ENCODE data around the gene PSMD13. TPM values are rescaled to one million over a fixed set of nuclear protein-coding genes. Genes with fewer than 3 reads are reported as not detected.

Gene PSMD13
- total RNA-seq, 1 experiment from 2014 or later = 92.7 TPM

DNA sequence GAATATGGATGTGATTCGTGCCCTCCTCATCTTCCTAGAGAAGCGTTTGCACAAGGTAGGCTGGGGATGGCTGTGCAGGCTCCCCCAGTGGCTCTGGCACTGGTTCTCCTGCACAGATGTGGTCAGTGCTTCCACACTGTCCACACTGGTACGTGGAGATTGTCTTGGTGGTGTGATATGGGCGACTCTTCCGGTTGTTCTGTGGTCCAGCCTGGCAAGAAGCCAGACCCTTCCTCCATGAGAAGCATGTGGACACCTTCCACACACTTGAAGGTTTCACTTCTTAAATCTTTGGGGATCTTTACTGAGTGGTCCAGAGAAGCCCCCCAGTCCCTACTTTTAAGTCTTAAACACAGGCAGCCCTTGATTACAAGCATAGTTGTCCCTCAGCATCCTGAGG, 25.5 kb upstream of the PSMD13 start:
- Histone ChIP-seq H3K79me2 (ENCODE audit: low read length) (peaks cover 47% of the 10 kb centered on the region), H3K27me3 (ENCODE audit: low read length) (no peaks in the 10 kb centered on the region), H3K9me3 (ENCODE audit: low read length) (no peaks in the 10 kb centered on the region), H3K27ac (ENCODE audit: low read length) (no peak overlapping the region), H3K36me3 (ENCODE audit: insufficient read depth, low read length) (peaks cover 25% of the 10 kb centered on the region), H2AFZ (ENCODE audit: low read length) (no peak overlapping the region), H3K9me2 (replicated peaks; ENCODE audit: insufficient read depth, low read length) (no peaks in the 10 kb centered on the region), H3K4me1 (ENCODE audit: low read length) (peaks cover 17% of the 10 kb centered on the region), H3K4me2 (ENCODE audit: low read depth, low read length, poor library complexity, severe bottlenecking) (no peak overlapping the region), H4K20me1 (ENCODE audit: insufficient read depth, low read depth, low read length) (peaks cover 20% of the 10 kb centered on the region), H3K4me3 (ENCODE audit: low read length) (no peak overlapping the region), H3K9ac (ENCODE audit: low read length) (no peak overlapping the region)
- no peak for DNase-seq

DNA sequence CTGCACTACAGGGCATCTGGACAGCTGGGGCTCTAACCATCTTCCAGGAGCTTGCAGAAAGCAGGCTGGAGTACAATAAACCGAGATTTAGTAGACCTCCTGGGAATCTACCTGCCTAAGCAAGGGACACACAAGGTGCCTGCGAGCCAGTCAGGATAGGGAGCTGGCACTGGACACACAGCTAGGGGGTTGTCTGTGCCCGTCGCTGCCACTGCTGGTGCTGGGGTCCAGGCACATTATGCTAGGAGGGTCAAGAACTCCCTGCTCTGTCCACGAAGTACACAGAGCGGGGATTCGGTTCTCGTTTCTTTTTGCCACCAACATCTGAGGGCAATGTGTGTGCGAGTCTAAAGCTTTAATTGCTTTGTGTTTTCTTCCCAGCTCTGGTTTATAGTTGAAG, 25.0 kb upstream of the PSMD13 start:
- peaks cover 15% of the 10 kb centered on the region; the same call in 1 of the 2 replicates for H4K20me1 ChIP-seq (ENCODE audit: insufficient read depth, low read depth, low read length)
- peaks cover 43% of the 10 kb centered on the region for H3K79me2 ChIP-seq (ENCODE audit: low read length)
- no peak overlapping the region for H3K4me2 ChIP-seq (ENCODE audit: low read depth, low read length, poor library complexity, severe bottlenecking)
- H3K36me3 ChIP-seq (ENCODE audit: insufficient read depth, low read length) = peaks cover 25% of the 10 kb centered on the region
- H3K27ac ChIP-seq (ENCODE audit: low read length) = no peak overlapping the region
- no peak overlapping the region for H3K9ac ChIP-seq (ENCODE audit: low read length)
- H3K9me3 ChIP-seq (ENCODE audit: low read length) = no peaks in the 10 kb centered on the region
- no peak overlapping the region for H3K4me3 ChIP-seq (ENCODE audit: low read length)
- H3K27me3 ChIP-seq (ENCODE audit: low read length) = no peaks in the 10 kb centered on the region
- H2AFZ ChIP-seq (ENCODE audit: low read length) = no peak overlapping the region
- no peak for DNase-seq
- peaks cover 15% of the 10 kb centered on the region for H3K4me1 ChIP-seq (ENCODE audit: low read length)
- H3K9me2 ChIP-seq (replicated peaks; ENCODE audit: insufficient read depth, low read length) = no peaks in the 10 kb centered on the region

DNA sequence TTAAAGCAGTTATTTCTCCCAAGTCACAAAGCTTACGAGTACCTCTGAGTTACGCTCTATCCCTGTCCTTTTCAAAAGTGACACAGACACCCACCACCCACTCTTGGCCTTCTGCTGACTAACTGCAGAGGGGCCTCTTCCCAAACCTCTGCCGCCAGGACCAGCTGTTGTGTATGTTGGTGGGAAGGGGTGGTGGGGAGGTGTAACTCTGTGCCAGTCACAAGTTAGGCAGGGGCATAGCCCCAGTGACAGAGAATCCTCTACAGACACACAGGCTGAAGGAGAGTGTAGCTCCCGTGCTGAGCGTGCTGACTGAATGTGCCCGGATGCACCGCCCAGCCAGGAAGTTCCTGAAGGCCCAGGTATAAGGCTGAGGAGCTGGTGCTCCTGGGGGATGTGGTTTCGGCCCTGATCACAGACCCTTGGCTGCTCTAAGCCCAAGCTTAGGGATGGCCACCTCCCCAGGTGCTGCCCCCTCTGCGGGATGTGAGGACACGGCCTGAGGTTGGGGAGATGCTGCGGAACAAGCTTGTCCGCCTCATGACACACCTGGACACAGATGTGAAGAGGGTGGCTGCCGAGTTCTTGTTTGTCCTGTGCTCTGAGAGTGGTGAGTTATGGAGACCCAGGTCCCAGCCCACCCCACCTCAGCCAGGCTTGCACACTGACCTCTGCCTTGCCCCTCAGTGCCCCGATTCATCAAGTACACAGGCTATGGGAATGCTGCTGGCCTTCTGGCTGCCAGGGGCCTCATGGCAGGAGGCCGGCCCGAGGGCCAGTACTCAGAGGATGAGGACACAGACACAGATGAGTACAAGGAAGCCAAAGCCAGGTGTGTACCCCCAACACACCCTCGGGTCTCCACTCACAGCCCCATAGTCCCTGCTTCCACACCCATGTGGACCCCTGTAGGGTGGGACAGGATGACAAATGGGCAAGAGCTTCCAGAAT, 24.4 kb upstream of the PSMD13 start:
- Histone ChIP-seq H2AFZ (ENCODE audit: low read length) (no peak overlapping the region), H3K9ac (ENCODE audit: low read length) (no peak overlapping the region), H3K79me2 (ENCODE audit: low read length) (peaks cover 40% of the 10 kb centered on the region), H3K9me2 (replicated peaks; ENCODE audit: insufficient read depth, low read length) (no peaks in the 10 kb centered on the region), H3K27ac (ENCODE audit: low read length) (no peak overlapping the region), H3K4me2 (ENCODE audit: low read depth, low read length, poor library complexity, severe bottlenecking) (no peak overlapping the region), H3K4me1 (ENCODE audit: low read length) (peaks cover 15% of the 10 kb centered on the region), H4K20me1 (ENCODE audit: insufficient read depth, low read depth, low read length) (peaks cover 15% of the 10 kb centered on the region; the same call in 1 of the 2 replicates), H3K27me3 (ENCODE audit: low read length) (no peaks in the 10 kb centered on the region), H3K36me3 (ENCODE audit: insufficient read depth, low read length) (peaks cover 25% of the 10 kb centered on the region), H3K9me3 (ENCODE audit: low read length) (no peaks in the 10 kb centered on the region), H3K4me3 (ENCODE audit: low read length) (no peak overlapping the region)
- DNase-seq = no peak

DNA sequence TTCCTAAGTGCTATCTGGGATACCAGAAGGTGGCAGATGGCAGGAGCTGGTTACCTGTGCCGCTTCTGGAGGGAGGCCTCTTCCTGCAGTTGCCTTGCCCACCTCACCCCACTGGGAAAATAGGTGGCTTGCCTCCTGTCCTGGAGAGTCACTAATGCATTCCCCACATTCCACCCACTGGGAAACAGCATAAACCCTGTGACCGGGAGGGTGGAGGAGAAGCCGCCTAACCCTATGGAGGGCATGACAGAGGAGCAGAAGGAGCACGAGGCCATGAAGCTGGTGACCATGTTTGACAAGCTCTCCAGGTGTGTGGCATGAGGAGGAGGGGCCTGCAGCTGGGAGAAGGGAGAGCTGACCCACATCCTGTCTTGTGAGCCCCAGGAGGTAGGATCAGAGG, 23.7 kb upstream of the PSMD13 start:
- no peak overlapping the region for H3K4me2 ChIP-seq (ENCODE audit: low read depth, low read length, poor library complexity, severe bottlenecking)
- H3K36me3 ChIP-seq (ENCODE audit: insufficient read depth, low read length) = peaks cover 25% of the 10 kb centered on the region
- no peak overlapping the region for H3K9ac ChIP-seq (ENCODE audit: low read length)
- DNase-seq = no peak
- H3K27me3 ChIP-seq (ENCODE audit: low read length) = no peaks in the 10 kb centered on the region
- H3K9me2 ChIP-seq (replicated peaks; ENCODE audit: insufficient read depth, low read length) = no peaks in the 10 kb centered on the region
- H3K79me2 ChIP-seq (ENCODE audit: low read length) = peaks cover 37% of the 10 kb centered on the region
- no peak overlapping the region for H3K4me3 ChIP-seq (ENCODE audit: low read length)
- H3K4me1 ChIP-seq (ENCODE audit: low read length) = peaks cover 15% of the 10 kb centered on the region
- no peak overlapping the region for H2AFZ ChIP-seq (ENCODE audit: low read length)
- no peak overlapping the region for H3K27ac ChIP-seq (ENCODE audit: low read length)
- H3K9me3 ChIP-seq (ENCODE audit: low read length) = no peaks in the 10 kb centered on the region
- H4K20me1 ChIP-seq (ENCODE audit: insufficient read depth, low read depth, low read length) = peaks cover 15% of the 10 kb centered on the region; the same call in 1 of the 2 replicates

DNA sequence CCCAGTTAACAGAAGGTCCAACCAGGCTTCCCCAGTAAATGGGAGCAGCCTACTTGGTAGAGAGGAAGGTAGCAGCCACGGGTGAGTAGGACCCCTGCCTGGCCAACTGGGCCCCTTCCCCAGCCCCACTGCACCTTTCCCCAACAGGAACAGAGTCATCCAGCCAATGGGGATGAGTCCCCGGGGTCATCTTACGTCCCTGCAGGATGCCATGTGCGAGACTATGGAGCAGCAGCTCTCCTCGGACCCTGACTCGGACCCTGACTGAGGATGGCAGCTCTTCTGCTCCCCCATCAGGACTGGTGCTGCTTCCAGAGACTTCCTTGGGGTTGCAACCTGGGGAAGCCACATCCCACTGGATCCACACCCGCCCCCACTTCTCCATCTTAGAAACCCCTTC, 22.7 kb upstream of the PSMD13 start:
- Histone ChIP-seq H3K79me2 (ENCODE audit: low read length) (peaks cover 29% of the 10 kb centered on the region), H4K20me1 (ENCODE audit: insufficient read depth, low read depth, low read length) (peaks cover 14% of the 10 kb centered on the region; the same call in 1 of the 2 replicates), H3K36me3 (ENCODE audit: insufficient read depth, low read length) (peaks cover 25% of the 10 kb centered on the region), H3K4me1 (ENCODE audit: low read length) (peaks cover 15% of the 10 kb centered on the region), H3K4me3 (ENCODE audit: low read length) (no peak overlapping the region), H3K9me2 (replicated peaks; ENCODE audit: insufficient read depth, low read length) (no peaks in the 10 kb centered on the region), H2AFZ (ENCODE audit: low read length) (no peak overlapping the region), H3K4me2 (ENCODE audit: low read depth, low read length, poor library complexity, severe bottlenecking) (no peak overlapping the region), H3K9me3 (ENCODE audit: low read length) (no peaks in the 10 kb centered on the region), H3K27ac (ENCODE audit: low read length) (no peak overlapping the region), H3K27me3 (ENCODE audit: low read length) (no peaks in the 10 kb centered on the region), H3K9ac (ENCODE audit: low read length) (no peak overlapping the region)
- no peak for DNase-seq

DNA sequence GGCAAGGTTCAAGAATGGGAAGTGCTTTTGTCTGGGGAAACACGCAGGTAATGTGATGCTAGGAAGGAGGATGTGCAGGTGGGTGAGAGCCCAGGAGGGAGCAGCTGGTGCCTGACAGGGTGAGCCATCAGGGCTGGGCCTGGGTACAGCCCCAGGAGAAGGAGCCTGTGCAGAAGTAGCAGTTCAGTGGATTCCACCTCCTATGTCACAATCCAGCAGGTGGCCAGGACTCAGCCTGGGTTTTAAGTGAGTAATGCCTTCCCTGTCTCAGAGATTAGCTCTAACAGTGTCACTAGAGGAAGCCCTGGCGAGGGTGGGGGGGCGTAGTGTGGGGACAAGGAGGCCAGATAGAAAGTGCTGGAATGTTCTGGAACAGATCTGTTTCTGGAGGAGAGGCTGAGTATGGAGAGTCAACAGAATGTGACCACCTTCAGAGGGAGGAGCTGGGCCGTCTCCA, 21.2 kb upstream of the PSMD13 start:
- H4K20me1 ChIP-seq (ENCODE audit: insufficient read depth, low read depth, low read length) = no peaks in the 10 kb centered on the region
- H3K9me3 ChIP-seq (ENCODE audit: low read length) = no peaks in the 10 kb centered on the region
- H3K4me3 ChIP-seq (ENCODE audit: low read length) = no peak overlapping the region
- H3K27ac ChIP-seq (ENCODE audit: low read length) = no peak overlapping the region
- no peak overlapping the region for H3K4me2 ChIP-seq (ENCODE audit: low read depth, low read length, poor library complexity, severe bottlenecking)
- H3K9me2 ChIP-seq (replicated peaks; ENCODE audit: insufficient read depth, low read length) = no peaks in the 10 kb centered on the region
- DNase-seq = no peak
- H3K36me3 ChIP-seq (ENCODE audit: insufficient read depth, low read length) = peaks cover 19% of the 10 kb centered on the region
- no peak overlapping the region for H3K9ac ChIP-seq (ENCODE audit: low read length)
- no peak overlapping the region for H2AFZ ChIP-seq (ENCODE audit: low read length)
- no peaks in the 10 kb centered on the region for H3K4me1 ChIP-seq (ENCODE audit: low read length)
- peaks cover 14% of the 10 kb centered on the region for H3K79me2 ChIP-seq (ENCODE audit: low read length)
- H3K27me3 ChIP-seq (ENCODE audit: low read length) = no peaks in the 10 kb centered on the region

DNA sequence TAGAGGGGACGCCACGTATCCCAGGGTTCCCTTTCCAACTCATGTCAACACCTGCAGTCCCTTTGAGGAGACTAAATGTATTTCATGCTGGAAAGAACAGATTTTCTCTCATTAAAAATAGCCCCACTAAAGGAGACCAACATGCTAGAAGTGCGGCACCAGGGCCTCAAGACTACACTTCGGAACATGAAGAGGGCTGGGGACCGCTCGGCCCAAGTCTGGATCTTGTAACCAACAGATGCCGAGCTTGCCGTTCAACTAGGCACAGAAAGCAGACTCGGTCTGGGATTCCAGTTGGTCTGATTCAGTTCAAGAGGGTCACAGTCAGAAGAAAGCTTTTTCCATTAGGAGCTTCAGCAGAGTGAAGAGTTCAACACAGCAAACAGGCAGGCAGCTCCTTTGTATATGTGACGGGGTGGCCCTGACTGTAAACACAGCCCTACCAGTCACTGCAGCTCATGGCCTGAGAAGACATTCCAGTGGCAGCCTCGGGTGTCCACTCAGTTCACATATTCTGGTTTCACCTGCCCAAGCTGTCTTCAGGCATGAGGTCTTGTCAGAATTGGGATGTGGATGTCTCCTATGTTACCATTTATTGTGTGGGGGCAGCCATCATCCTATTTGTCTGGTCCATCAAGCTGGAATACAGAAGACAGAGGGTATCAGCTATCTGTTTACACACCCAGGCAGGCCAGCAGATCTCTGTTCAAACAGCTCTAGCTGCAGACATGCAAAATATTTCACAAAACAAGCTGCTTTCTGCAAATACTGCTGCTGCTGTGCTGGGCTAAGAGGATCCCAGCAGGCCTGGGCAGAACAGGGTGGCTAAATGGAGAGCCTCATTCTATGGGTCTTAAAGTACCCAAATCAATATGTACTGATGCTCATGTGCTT, 20.4 kb upstream of the PSMD13 start:
- H3K4me2 ChIP-seq (ENCODE audit: low read depth, low read length, poor library complexity, severe bottlenecking) = no peak overlapping the region
- H3K27ac ChIP-seq (ENCODE audit: low read length) = no peak overlapping the region
- H2AFZ ChIP-seq (ENCODE audit: low read length) = no peak overlapping the region
- H4K20me1 ChIP-seq (ENCODE audit: insufficient read depth, low read depth, low read length) = no peaks in the 10 kb centered on the region
- no peak overlapping the region for H3K4me3 ChIP-seq (ENCODE audit: low read length)
- no peaks in the 10 kb centered on the region for H3K27me3 ChIP-seq (ENCODE audit: low read length)
- H3K36me3 ChIP-seq (ENCODE audit: insufficient read depth, low read length) = peaks cover 11% of the 10 kb centered on the region
- no peaks in the 10 kb centered on the region for H3K4me1 ChIP-seq (ENCODE audit: low read length)
- H3K9me3 ChIP-seq (ENCODE audit: low read length) = no peaks in the 10 kb centered on the region
- H3K9me2 ChIP-seq (replicated peaks; ENCODE audit: insufficient read depth, low read length) = no peaks in the 10 kb centered on the region
- DNase-seq = no peak
- H3K9ac ChIP-seq (ENCODE audit: low read length) = no peak overlapping the region
- H3K79me2 ChIP-seq (ENCODE audit: low read length) = peaks cover 7% of the 10 kb centered on the region

DNA sequence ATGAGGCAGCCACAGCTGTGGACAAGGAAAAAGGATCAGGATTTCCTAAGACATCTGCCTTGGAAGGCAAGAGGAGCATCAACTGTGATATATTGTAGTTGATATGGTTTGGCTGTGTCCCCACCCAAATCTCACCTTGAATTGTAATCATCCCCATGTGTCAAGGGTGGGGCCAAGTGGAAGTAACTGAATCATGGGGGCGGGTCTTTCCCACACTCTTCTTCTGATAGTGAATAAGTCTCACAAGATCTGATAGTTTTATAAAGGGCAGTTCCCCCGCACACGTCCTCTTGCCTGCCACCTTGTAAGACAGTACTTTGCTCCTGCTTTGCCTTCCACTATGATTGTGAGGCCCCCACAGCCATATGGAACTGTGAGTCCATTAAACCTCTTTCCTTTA, 19.1 kb upstream of the PSMD13 start:
- no peak for DNase-seq

More for the DNA sequence above, 19.1 kb upstream of the PSMD13 start:
- Histone ChIP-seq H4K20me1 (ENCODE audit: insufficient read depth, low read depth, low read length) (no peaks in the 10 kb centered on the region), H3K4me1 (ENCODE audit: low read length) (no peaks in the 10 kb centered on the region), H3K9ac (ENCODE audit: low read length) (no peak overlapping the region), H2AFZ (ENCODE audit: low read length) (no peak overlapping the region), H3K4me3 (ENCODE audit: low read length) (no peak overlapping the region), H3K27me3 (ENCODE audit: low read length) (no peaks in the 10 kb centered on the region), H3K36me3 (ENCODE audit: insufficient read depth, low read length) (peaks cover 10% of the 10 kb centered on the region), H3K9me2 (replicated peaks; ENCODE audit: insufficient read depth, low read length) (no peaks in the 10 kb centered on the region), H3K9me3 (ENCODE audit: low read length) (no peaks in the 10 kb centered on the region), H3K27ac (ENCODE audit: low read length) (no peak overlapping the region), H3K4me2 (ENCODE audit: low read depth, low read length, poor library complexity, severe bottlenecking) (no peak overlapping the region), H3K79me2 (ENCODE audit: low read length) (no peaks in the 10 kb centered on the region)
